Measurements from ENCODE around the gene CCL22.

Gene CCL22

GRCh38 chr16:57389087-57389468 is 30.5 kb downstream of the CCL22 start:
- H3K4me3 ChIP-seq (ENCODE audit: low read depth, low read length), result no peak overlapping the region
- no peak for TF ChIP-seq CTCF (IDR thresholded peaks at IDR 0.05; ENCODE audit: borderline replicate concordance, insufficient read depth, low read depth, low read length)

- no peak for TF ChIP-seq CTCF (IDR thresholded peaks at IDR 0.05; ENCODE audit: borderline replicate concordance, insufficient read depth, low read depth, low read length)
Observed at GRCh38 chr16:57390636-57391295, 32.2 kb downstream of the CCL22 start.

GRCh38 chr16:57391300-57391699 is 32.7 kb downstream of the CCL22 start:
- no peak overlapping the region for H3K4me3 ChIP-seq (ENCODE audit: low read depth, low read length)
- TF ChIP-seq CTCF (IDR thresholded peaks at IDR 0.05; ENCODE audit: borderline replicate concordance, insufficient read depth, low read depth, low read length), result no peak

More at GRCh38 chr16:57390636-57391295, 32.2 kb downstream of the CCL22 start:
- no peak overlapping the region for H3K4me3 ChIP-seq (ENCODE audit: low read depth, low read length)

GRCh38 chr16:57391708-57392107 is 33.1 kb downstream of the CCL22 start:
- H3K4me3 ChIP-seq (ENCODE audit: low read depth, low read length), result no peak overlapping the region
- no peak for TF ChIP-seq CTCF (IDR thresholded peaks at IDR 0.05; ENCODE audit: borderline replicate concordance, insufficient read depth, low read depth, low read length)

- no peak overlapping the region for H3K4me3 ChIP-seq (ENCODE audit: low read depth, low read length)
- no peak for TF ChIP-seq CTCF (IDR thresholded peaks at IDR 0.05; ENCODE audit: borderline replicate concordance, insufficient read depth, low read depth, low read length)
Observed at GRCh38 chr16:57392694-57393093, 34.1 kb downstream of the CCL22 start.

- TF ChIP-seq CTCF (IDR thresholded peaks at IDR 0.05; ENCODE audit: borderline replicate concordance, insufficient read depth, low read depth, low read length), result no peak
- H3K4me3 ChIP-seq (ENCODE audit: low read depth, low read length), result no peak overlapping the region
Observed at GRCh38 chr16:57394444-57394843, 35.9 kb downstream of the CCL22 start.

GRCh38 chr16:57395026-57395425 is 36.4 kb downstream of the CCL22 start:
- no peak for TF ChIP-seq CTCF (IDR thresholded peaks at IDR 0.05; ENCODE audit: borderline replicate concordance, insufficient read depth, low read depth, low read length)
- H3K4me3 ChIP-seq (ENCODE audit: low read depth, low read length), result no peak overlapping the region

Data from GM12875 (cell line).